ENCODE data around the gene MEGF6.

DNA sequence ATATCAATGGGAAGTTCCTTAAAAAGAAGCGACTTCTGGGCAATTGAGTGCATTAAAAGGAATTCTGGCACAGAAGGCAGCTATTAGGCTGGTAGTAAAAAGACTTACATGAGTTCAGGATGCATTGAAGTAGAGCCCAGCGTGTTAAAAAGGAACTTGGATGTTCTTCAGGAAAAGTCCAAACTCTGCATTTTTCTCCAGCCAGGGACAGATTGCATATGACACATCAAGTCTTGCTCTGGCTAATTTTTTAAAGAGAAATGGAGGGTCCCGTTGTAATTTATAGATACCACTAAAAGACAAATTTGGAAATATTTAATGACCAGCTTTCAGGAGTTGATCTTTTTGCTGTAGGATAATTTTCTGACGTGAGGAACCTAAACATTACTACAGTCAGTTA, 14.7 kb upstream of the MEGF6 start:
- TF ChIP-seq EZH2 (IDR thresholded peaks at IDR 0.05) (no peak), POLR2AphosphoS5 (IDR thresholded peaks at IDR 0.05; ENCODE audit: borderline replicate concordance, low read depth, low read length) (no peak)
